HL-60 (cell line): ENCODE results near the gene PGAP6.

Experiments
- DNase-seq, 2 experiments: peaks; one replicate each; pipeline ENCODE4 v3.0.0-alpha.2; 2010 to 2020; ENCODE audit warnings: low read depth in 1 of 2, low spot score in 1 of 2
- H3K27ac ChIP-seq: fragments of 250-450 bp; sonication (Bioruptor Pico); replicated peaks from 2 replicates; pipeline ENCODE4 v1.5.1; 2020; ENCODE audit warnings: mild to moderate bottlenecking, moderate library complexity
- H3K27me3 ChIP-seq: fragments of 250-450 bp; sonication (Bioruptor Pico); 2 replicates; pipeline ENCODE4 v1.5.1; 2021; ENCODE audit warnings: mild to moderate bottlenecking, moderate library complexity; ENCODE audit not compliant: insufficient read depth, poor library complexity, severe bottlenecking
- H3K4me3 ChIP-seq: replicated peaks from 2 replicates; pipeline ENCODE4 v1.5.1; 2011; ENCODE audit warnings: mild to moderate bottlenecking, control low read depth, low read length; ENCODE audit not compliant: insufficient read depth
- GABPA ChIP-seq: IDR thresholded peaks from 2 replicates; pipeline ENCODE4 v1.6.1; 2012; ENCODE audit warnings: low read depth
- POLR2AphosphoS5 ChIP-seq: IDR thresholded peaks from 2 replicates; pipeline ENCODE4 v1.6.1; 2012; ENCODE audit warnings: low read depth
- SPI1 ChIP-seq: IDR thresholded peaks from 2 replicates; pipeline ENCODE4 v1.6.1; 2012; ENCODE audit warnings: low read depth, mild to moderate bottlenecking, borderline replicate concordance
- TF ChIP-seq, protein P1 (sequence below): IDR thresholded peaks from one replicate; pipeline ENCODE4 v1.5.1; 2011; ENCODE audit warnings: low read length, control low read depth, inconsistent platforms; ENCODE audit not compliant: insufficient read depth
- TF ChIP-seq, protein P2 (sequence below): IDR thresholded peaks from 2 replicates; pipeline ENCODE4 v1.6.1; 2012; ENCODE audit warnings: low read depth; ENCODE audit not compliant: insufficient replicate concordance

PGAP6 gene

DNA sequence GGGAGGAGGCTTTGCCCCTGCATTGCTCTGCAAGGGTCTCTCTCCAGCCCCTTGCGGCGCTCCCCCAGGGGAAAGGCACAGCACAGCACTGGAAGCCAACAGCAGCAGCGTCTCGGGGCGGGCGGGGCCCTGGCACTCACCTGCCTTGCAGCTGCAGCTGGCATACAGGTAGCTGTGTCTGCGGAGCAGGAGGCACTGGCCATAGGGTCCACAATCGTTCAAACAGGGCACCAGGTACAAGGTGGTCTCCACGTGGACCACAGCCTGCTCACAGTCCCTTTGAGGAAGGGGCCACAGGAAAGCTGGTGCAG, 7.2 kb downstream of the PGAP6 start:
- H3K4me3 ChIP-seq = no peak overlapping the region
- TF ChIP-seq GABPA (no peak), POLR2AphosphoS5 (no peak), SPI1 (no peak)
- TF ChIP-seq, protein P1, sequence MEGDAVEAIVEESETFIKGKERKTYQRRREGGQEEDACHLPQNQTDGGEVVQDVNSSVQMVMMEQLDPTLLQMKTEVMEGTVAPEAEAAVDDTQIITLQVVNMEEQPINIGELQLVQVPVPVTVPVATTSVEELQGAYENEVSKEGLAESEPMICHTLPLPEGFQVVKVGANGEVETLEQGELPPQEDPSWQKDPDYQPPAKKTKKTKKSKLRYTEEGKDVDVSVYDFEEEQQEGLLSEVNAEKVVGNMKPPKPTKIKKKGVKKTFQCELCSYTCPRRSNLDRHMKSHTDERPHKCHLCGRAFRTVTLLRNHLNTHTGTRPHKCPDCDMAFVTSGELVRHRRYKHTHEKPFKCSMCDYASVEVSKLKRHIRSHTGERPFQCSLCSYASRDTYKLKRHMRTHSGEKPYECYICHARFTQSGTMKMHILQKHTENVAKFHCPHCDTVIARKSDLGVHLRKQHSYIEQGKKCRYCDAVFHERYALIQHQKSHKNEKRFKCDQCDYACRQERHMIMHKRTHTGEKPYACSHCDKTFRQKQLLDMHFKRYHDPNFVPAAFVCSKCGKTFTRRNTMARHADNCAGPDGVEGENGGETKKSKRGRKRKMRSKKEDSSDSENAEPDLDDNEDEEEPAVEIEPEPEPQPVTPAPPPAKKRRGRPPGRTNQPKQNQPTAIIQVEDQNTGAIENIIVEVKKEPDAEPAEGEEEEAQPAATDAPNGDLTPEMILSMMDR = no peak
- TF ChIP-seq, protein P2, sequence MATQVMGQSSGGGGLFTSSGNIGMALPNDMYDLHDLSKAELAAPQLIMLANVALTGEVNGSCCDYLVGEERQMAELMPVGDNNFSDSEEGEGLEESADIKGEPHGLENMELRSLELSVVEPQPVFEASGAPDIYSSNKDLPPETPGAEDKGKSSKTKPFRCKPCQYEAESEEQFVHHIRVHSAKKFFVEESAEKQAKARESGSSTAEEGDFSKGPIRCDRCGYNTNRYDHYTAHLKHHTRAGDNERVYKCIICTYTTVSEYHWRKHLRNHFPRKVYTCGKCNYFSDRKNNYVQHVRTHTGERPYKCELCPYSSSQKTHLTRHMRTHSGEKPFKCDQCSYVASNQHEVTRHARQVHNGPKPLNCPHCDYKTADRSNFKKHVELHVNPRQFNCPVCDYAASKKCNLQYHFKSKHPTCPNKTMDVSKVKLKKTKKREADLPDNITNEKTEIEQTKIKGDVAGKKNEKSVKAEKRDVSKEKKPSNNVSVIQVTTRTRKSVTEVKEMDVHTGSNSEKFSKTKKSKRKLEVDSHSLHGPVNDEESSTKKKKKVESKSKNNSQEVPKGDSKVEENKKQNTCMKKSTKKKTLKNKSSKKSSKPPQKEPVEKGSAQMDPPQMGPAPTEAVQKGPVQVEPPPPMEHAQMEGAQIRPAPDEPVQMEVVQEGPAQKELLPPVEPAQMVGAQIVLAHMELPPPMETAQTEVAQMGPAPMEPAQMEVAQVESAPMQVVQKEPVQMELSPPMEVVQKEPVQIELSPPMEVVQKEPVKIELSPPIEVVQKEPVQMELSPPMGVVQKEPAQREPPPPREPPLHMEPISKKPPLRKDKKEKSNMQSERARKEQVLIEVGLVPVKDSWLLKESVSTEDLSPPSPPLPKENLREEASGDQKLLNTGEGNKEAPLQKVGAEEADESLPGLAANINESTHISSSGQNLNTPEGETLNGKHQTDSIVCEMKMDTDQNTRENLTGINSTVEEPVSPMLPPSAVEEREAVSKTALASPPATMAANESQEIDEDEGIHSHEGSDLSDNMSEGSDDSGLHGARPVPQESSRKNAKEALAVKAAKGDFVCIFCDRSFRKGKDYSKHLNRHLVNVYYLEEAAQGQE = no peak
- H3K27ac ChIP-seq = no peak overlapping the region
- H3K27me3 ChIP-seq = no peaks in the 10 kb centered on the region
- no peak for DNase-seq

DNA sequence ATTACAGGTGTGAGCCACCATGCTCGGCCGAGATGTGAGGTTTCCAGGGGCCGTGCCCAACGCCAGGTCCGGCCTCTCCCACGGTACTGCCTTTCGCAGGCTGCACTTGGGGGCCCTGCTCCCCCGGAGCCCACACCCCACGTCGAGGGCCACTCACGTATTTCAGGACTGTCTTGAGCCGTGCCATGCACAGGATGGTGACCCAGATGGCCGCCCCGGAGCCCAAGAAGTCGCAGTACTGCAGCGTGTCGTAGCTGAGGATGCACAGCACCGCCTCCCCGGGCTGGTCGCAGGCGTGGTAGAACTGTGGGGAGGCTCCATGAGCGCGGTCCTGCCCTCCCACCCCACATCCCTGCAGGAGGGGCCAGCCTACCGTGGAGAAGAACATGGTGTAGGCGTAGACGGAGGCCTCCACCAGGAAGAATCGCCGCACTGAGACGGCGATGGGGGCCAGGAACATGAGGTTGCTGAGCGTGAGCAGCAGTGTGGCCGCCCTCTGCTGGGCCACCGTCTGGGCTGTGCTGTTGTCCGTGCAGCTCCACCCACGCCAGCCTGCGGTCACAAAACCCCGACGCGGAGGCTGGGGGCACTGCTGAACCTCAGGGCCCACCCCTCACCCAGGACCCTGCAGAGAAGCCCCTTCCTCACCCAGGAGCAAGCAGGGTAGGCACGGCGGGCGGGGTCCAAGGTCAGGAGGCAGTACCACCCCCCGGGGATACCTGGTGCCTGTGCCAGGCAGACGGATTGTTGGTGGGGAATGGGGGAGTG, 7.7 kb downstream of the PGAP6 start:
- H3K27ac ChIP-seq = no peak overlapping the region
- H3K4me3 ChIP-seq = no peak overlapping the region
- TF ChIP-seq, protein P1 = no peak
- TF ChIP-seq, protein P2 = no peak
- TF ChIP-seq POLR2AphosphoS5 = no peak
- no peaks in the 10 kb centered on the region for H3K27me3 ChIP-seq
- DNase-seq = no peak

DNA sequence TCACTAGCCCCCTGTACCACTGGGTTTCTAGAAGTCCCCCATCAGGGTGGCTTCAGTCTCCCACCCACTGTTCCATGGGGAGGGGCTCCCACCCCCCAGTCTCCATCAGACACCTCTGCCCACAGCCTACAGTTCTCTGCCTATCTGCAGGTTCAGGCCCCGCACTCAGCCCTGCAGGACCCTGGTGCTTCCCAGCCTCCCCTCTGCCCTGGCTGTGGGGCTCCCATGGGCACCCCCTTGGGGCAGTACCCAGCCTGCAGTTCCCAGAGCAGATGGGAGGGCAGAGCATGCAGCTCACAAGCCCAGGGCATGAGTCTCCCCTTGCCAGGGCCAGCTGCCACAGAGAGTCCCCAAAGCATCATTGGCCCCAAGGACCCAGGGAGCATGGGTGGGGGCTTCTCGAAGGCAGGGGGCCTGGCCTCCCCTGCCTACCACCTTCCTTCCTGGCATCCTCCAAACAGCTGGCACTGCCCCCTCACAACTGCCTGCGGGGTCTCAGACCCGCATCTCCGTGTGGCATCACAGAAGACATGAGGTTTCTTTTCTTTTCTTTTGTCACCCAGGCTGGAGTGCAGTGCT, 8.7 kb downstream of the PGAP6 start:
- no peak overlapping the region for H3K4me3 ChIP-seq
- H3K27me3 ChIP-seq = no peaks in the 10 kb centered on the region
- no peak overlapping the region for H3K27ac ChIP-seq
- TF ChIP-seq, protein P1 = no peak
- TF ChIP-seq SPI1 (no peak), POLR2AphosphoS5 (no peak), GABPA (no peak)
- TF ChIP-seq, protein P2 = no peak
- no peak for DNase-seq
